Memory B cell (primary cell): ENCODE measurements around the gene STXBP1.

ENCODE experiments used
- ATAC-seq: fragments of 150-1000 bp; cut with Tn5 transposase; 2 replicates; pipeline ENCODE4 v1.10.0; 2021; ENCODE audit warnings: low read depth, mild to moderate bottlenecking, moderate library complexity
- DNase-seq, 2 donors: peaks; one replicate each; pipeline ENCODE4 v3.0.0; 2022; ENCODE audit warnings: low spot score in 2 of 2
- H3K27ac Mint-ChIP-seq: one replicate; pipeline ENCODE4 v1.8.0; 2022; ENCODE audit warnings: mild to moderate bottlenecking, moderate library complexity, mixed read lengths
- H3K27me3 Mint-ChIP-seq: one replicate; pipeline ENCODE4 v1.8.0; 2022; ENCODE audit warnings: mixed read lengths
- H3K36me3 Mint-ChIP-seq: one replicate; pipeline ENCODE4 v1.8.0; 2022; ENCODE audit warnings: mild to moderate bottlenecking, mixed read lengths
- H3K4me1 Mint-ChIP-seq: one replicate; pipeline ENCODE4 v1.8.0; 2022; ENCODE audit warnings: mixed read lengths
- H3K4me3 Mint-ChIP-seq: one replicate; pipeline ENCODE4 v1.8.0; 2022; ENCODE audit warnings: mild to moderate bottlenecking, moderate library complexity, mixed read lengths
- H3K9me3 Mint-ChIP-seq: one replicate; pipeline ENCODE4 v1.8.0; 2022; ENCODE audit warnings: mixed read lengths

STXBP1 gene

GRCh38 chr9:127735530-127736185 is 123.6 kb downstream of the STXBP1 start:
- no peaks in the 10 kb centered on the region for H3K27me3 Mint-ChIP-seq
- peak overlapping the region; percentile 97 for H3K27ac Mint-ChIP-seq
- ATAC-seq (no peak), DNase-seq (no peak)
- H3K9me3 Mint-ChIP-seq: no peaks in the 10 kb centered on the region
- H3K4me1 Mint-ChIP-seq: peaks cover 3% of the 10 kb centered on the region
- peaks cover 17% of the 10 kb centered on the region for H3K36me3 Mint-ChIP-seq
- H3K4me3 Mint-ChIP-seq: peak overlapping the region; percentile 85

- Mint-ChIP-seq H3K4me3 (no peak overlapping the region), H3K9me3 (no peaks in the 10 kb centered on the region), H3K4me1 (peaks cover 2% of the 10 kb centered on the region), H3K36me3 (peaks cover 25% of the 10 kb centered on the region), H3K27ac (peak overlapping the region; percentile 97), H3K27me3 (no peaks in the 10 kb centered on the region)
- DNase-seq (no peak), ATAC-seq (no peak)
These were observed 126.6 kb downstream of the STXBP1 start for GRCh38 chr9:127738666-127739065.

GRCh38 chr9:127739614-127740330 is 127.7 kb downstream of the STXBP1 start:
- ATAC-seq (no peak), DNase-seq (no peak)
- no peak overlapping the region for H3K4me3 Mint-ChIP-seq
- no peaks in the 10 kb centered on the region for H3K9me3 Mint-ChIP-seq
- H3K36me3 Mint-ChIP-seq: peaks cover 25% of the 10 kb centered on the region
- no peaks in the 10 kb centered on the region for H3K4me1 Mint-ChIP-seq
- no peaks in the 10 kb centered on the region for H3K27me3 Mint-ChIP-seq
- H3K27ac Mint-ChIP-seq: peak overlapping the region; percentile 84

- peaks cover 24% of the 10 kb centered on the region for H3K36me3 Mint-ChIP-seq
These were observed 129.9 kb downstream of the STXBP1 start for GRCh38 chr9:127741831-127742434.

More at GRCh38 chr9:127741831-127742434, 129.9 kb downstream of the STXBP1 start:
- ATAC-seq (no peak), DNase-seq (no peak)
- peak overlapping the region; percentile 64 for H3K27ac Mint-ChIP-seq
- no peaks in the 10 kb centered on the region for H3K4me1 Mint-ChIP-seq
- H3K27me3 Mint-ChIP-seq: no peaks in the 10 kb centered on the region
- H3K4me3 Mint-ChIP-seq: no peak overlapping the region
- no peaks in the 10 kb centered on the region for H3K9me3 Mint-ChIP-seq
